Suprapubic skin (tissue), 4 donors: ENCODE measurements around the gene ABLIM2. TPM values are rescaled to one million over a fixed set of nuclear protein-coding genes. Genes with fewer than 3 reads are reported as not detected.
A peak's percentile ranks its signal among the peaks of the same experiment; 100 is the strongest.

Source experiments
- DNase-seq, 2 donors: peaks; one replicate each; pipeline ENCODE4 v3.0.0-alpha.2; 2019; ENCODE audit warnings: low spot score in 2 of 2
- H3K27ac ChIP-seq: fragments of 200-600 bp; sonication (generic); one replicate; pipeline ENCODE4 v1.5.1; 2019
- H3K27me3 ChIP-seq: fragments of 200-600 bp; sonication (generic); one replicate; pipeline ENCODE4 v1.5.1; 2019
- H3K36me3 ChIP-seq: fragments of 200-600 bp; sonication (generic); one replicate; pipeline ENCODE4 v1.5.1; 2019
- H3K4me1 ChIP-seq: fragments of 200-600 bp; sonication (generic); one replicate; pipeline ENCODE4 v1.5.1; 2019
- H3K4me3 ChIP-seq: fragments of 200-600 bp; sonication (generic); one replicate; pipeline ENCODE4 v1.5.1; 2019; ENCODE audit warnings: mild to moderate bottlenecking
- H3K9me3 ChIP-seq: fragments of 200-600 bp; sonication (generic); one replicate; pipeline ENCODE4 v1.5.1; 2019
- CTCF ChIP-seq, 2 donors: fragments of 200-600 bp in 1 of 2; fragments of 450-650 bp in 1 of 2; sonication (generic) in 1 of 2; IDR thresholded peaks; one replicate each; pipeline ENCODE4 v1.5.1; 2016 to 2019; ENCODE audit warnings: antibody characterized with exemption in 2 of 2, mild to moderate bottlenecking in 1 of 2, moderate library complexity in 1 of 2
- EP300 ChIP-seq: sonication (generic); formaldehyde crosslinking; IDR thresholded peaks from one replicate; pipeline ENCODE4 v1.6.1; 2017; ENCODE audit warnings: antibody characterized with exemption
- POLR2A ChIP-seq, 2 donors: fragments of 450-650 bp; IDR thresholded peaks; one replicate each; pipeline ENCODE4 v1.6.1; 2017; ENCODE audit warnings: antibody characterized with exemption in 2 of 2, mild to moderate bottlenecking in 2 of 2, moderate library complexity in 2 of 2
- POLR2AphosphoS5 ChIP-seq, 3 donors: sonication (generic); formaldehyde crosslinking; IDR thresholded peaks; one replicate each; pipeline ENCODE4 v1.6.1; 2017; ENCODE audit warnings: antibody characterized with exemption in 3 of 3
- WGBS: methylation state at CpG from one replicate; pipeline ENCODE4 v1.1.5; 2018; 5-methylcytosine and 5-hydroxymethylcytosine counted together
- total RNA-seq, 4 donors: library from RNA; depleted of rRNA; stranded (reverse); fragments of >200 nt; gene quantifications; one replicate each; pipeline ENCODE4 v1.1.0, GENCODE V29; 2016

ABLIM2 gene
- total RNA-seq, 4 donors from 2014 or later: 11.2 to 16.9 (median 13.3) TPM

- Histone ChIP-seq H3K9me3 (no peaks in the 10 kb centered on the region), H3K4me1 (peaks cover 58% of the 10 kb centered on the region), H3K36me3 (no peaks in the 10 kb centered on the region), H3K27ac (peak overlapping the region; percentile 75), H3K27me3 (no peaks in the 10 kb centered on the region), H3K4me3 (no peak overlapping the region)
- 50% methylated on average over 10 of the region's 10 CpGs for WGBS
- DNase-seq: no peak
- TF ChIP-seq POLR2A (IDR thresholded peaks at IDR 0.05) (no peak), POLR2AphosphoS5 (IDR thresholded peaks at IDR 0.05) (no peak), EP300 (no peak), CTCF (IDR thresholded peaks at IDR 0.05) (no peak)
These were observed 185.1 kb downstream of the ABLIM2 start for GRCh38 chr4:7973545-7973981.

- no peaks in the 10 kb centered on the region for H3K9me3 ChIP-seq
- no peak for DNase-seq
- no peak overlapping the region for H3K4me3 ChIP-seq
- peaks cover 55% of the 10 kb centered on the region for H3K4me1 ChIP-seq
- no peaks in the 10 kb centered on the region for H3K36me3 ChIP-seq
- 86% methylated on average over 9 of the region's 13 CpGs for WGBS
- no peaks in the 10 kb centered on the region for H3K27me3 ChIP-seq
- H3K27ac ChIP-seq: peak overlapping the region; percentile 71
- no peak for TF ChIP-seq POLR2AphosphoS5 (IDR thresholded peaks at IDR 0.05)
- TF ChIP-seq POLR2A (IDR thresholded peaks at IDR 0.05): no peak
- no peak for TF ChIP-seq EP300
- TF ChIP-seq CTCF (IDR thresholded peaks at IDR 0.05): no peak
These were observed 186.6 kb downstream of the ABLIM2 start for GRCh38 chr4:7971881-7972500.

- TF ChIP-seq CTCF (IDR thresholded peaks at IDR 0.05) (no peak), POLR2A (IDR thresholded peaks at IDR 0.05) (no peak), EP300 (no peak), POLR2AphosphoS5 (IDR thresholded peaks at IDR 0.05) (no peak)
- Histone ChIP-seq H3K9me3 (no peaks in the 10 kb centered on the region), H3K36me3 (no peaks in the 10 kb centered on the region), H3K4me3 (no peak overlapping the region), H3K27me3 (no peaks in the 10 kb centered on the region), H3K27ac (peak overlapping the region; percentile 59), H3K4me1 (peaks cover 55% of the 10 kb centered on the region)
- no peak for DNase-seq
- WGBS: no CpG with 5 or more reads among the region's 2 CpGs
These were observed 187.4 kb downstream of the ABLIM2 start for GRCh38 chr4:7971159-7971631.

GRCh38 chr4:7970361-7970946 lies 188.2 kb downstream of the ABLIM2 start:
- 60% methylated on average over 9 of the region's 13 CpGs for WGBS
- Histone ChIP-seq H3K27ac (peak overlapping the region; percentile 59), H3K4me1 (peaks cover 55% of the 10 kb centered on the region), H3K9me3 (no peaks in the 10 kb centered on the region), H3K4me3 (no peak overlapping the region), H3K36me3 (no peaks in the 10 kb centered on the region), H3K27me3 (no peaks in the 10 kb centered on the region)
- no peak for DNase-seq
- TF ChIP-seq POLR2A (IDR thresholded peaks at IDR 0.05) (no peak), EP300 (no peak), CTCF (IDR thresholded peaks at IDR 0.05) (no peak), POLR2AphosphoS5 (IDR thresholded peaks at IDR 0.05) (no peak)

GRCh38 chr4:7968262-7968896 lies 190.2 kb downstream of the ABLIM2 start:
- DNase-seq: no peak
- Histone ChIP-seq H3K27ac (no peak overlapping the region), H3K4me3 (no peak overlapping the region), H3K9me3 (no peaks in the 10 kb centered on the region), H3K36me3 (no peaks in the 10 kb centered on the region), H3K4me1 (peaks cover 62% of the 10 kb centered on the region), H3K27me3 (no peaks in the 10 kb centered on the region)
- TF ChIP-seq POLR2AphosphoS5 (IDR thresholded peaks at IDR 0.05) (no peak), EP300 (no peak), CTCF (IDR thresholded peaks at IDR 0.05) (no peak)
- 92% methylated on average over 15 of the region's 16 CpGs for WGBS
